GM19328 (cell line): Measurements from ENCODE around the gene TTC21B.
"Not testable (repeated sequence)": the region's sequence is repeated elsewhere in the genome, so short reads cannot be mapped to it uniquely, and the experiment has no call there.

Source experiments
- ATAC-seq: cut with Tn5 transposase; IDR thresholded peaks from one replicate; pipeline ENCODE4 v1.9.1; 2021; ENCODE audit warnings: mild to moderate bottlenecking, moderate library complexity; ENCODE audit not compliant: unreplicated experiment

Gene TTC21B

DNA sequence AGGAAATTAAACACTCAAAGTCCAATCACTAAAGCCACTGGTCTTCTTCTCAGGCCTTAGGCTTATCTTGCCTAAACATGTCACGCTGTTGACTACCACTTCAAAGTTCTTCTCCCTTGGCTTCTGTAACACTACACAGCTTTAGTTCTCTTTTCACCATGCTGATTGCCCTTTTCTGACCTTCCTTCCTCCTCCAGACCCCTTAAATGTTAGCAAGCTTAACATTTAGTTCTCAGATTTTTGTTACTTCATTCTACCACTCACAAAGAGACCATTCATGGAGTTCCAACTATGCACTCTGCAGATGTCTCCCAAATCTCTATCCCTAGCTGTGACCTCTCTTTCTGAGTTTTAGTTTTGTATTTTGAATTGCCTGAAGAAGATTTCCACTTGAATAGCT lies 64.4 kb downstream of the TTC21B start:
- no peak for ATAC-seq

DNA sequence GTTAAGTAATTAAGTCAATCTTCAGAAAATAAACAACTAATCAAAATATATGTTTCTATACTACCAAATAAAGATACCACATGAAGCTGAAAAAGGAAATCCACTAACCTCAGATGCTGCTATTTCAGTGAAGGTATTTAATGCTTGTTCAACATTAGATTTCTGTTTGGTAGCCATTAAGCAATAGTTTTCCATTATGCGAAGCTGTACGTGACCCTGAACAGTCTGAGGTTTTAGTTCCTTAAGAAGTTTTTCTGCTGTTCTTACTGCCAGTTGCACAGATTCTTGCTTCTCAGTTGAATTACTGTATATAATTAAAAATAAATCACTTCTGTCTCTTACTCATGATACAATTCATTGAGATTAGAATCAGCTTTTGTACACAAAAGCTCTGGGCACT lies 65.4 kb downstream of the TTC21B start:
- no peak for ATAC-seq

DNA sequence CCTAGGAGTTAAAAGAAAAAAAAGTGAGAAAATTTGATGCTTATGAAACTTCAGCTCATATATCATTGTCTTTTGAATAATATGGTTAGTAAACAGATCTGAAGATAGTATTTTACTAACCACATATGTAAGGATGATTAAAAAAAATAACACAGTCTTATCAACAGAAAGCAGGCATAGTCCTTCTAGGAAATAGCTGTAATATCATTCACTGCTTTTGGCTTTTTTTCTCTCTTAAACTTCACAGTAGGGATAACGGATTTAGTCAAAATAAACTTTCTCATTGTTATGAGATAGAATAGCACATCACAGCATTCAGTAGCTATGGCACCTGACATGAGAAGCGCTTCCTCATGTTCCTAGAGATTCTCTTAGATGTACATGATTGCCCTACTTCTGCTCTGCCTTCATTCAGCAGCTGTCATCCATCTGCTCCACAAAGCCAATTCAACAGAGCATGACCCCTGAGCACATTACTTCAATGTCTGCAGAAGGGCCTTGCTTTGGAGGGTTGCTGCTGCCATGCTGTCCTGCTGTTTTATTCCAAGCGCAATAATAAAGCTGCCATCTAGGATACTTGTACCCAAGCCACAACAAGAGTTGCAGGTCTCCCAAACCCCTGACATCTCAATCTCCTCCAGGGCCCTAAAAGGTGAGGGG lies 67.0 kb downstream of the TTC21B start:
- ATAC-seq: no peak

DNA sequence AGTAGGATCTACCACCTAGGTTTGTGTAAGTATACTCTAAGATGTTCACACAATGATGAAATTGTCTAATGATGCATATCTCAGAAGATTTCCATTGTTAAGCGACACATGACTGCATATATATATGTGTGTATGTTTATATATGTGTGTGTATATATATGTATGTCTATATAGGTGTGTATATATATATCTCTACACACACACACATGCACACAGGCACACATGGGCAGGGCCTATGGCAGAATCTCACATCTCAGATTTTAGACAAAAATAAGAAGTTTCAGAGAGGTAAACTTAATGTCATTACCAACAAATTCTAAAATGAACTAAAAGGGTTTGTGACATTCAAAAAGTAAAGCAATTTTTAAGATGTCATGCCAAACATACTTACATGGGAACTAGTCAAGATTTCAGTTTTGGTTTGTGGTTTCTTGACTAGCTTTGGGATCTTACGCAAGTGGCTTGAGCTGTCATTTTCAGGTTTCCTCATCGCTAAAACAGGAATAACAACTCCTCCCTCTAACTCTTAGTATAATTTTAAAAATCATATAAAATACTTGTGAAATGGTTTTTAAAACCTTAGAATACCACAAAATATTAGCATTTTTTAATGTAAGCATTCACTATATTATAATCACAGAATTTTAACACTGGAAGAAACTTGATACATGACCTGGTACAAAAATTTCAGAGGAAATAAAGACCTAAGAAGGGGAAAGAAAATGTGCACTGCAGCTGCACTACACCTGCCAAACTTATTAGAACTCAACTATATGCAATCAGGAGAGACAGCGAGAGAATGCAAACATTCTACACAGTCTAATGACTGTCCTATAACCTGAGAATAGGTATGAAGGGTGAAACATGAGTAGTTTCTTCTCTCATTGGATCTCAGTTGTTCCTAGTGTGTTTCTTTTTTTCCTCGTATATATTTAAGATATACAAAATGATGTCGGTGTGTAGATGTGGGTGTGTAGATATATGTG lies 75.7 kb downstream of the TTC21B start:
- ATAC-seq: no peak

DNA sequence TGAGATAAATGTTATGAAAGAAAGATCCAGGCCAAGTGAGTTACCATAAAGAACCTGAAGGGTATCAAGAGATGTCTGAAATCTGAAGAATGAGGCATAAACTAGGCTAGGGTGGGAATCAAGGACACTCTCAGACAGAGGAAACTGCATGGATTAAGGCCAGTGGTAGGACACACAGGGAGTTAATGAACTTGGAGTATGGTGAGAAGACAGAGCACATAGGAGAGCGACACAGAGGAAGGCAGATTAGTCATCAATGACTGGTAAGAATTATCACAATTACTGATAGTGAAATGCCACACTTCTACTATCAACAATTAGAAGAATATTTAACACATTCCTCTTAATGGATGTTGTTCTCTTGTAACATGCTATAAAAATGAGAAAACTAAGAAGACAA lies 76.9 kb downstream of the TTC21B start:
- no peak for ATAC-seq

DNA sequence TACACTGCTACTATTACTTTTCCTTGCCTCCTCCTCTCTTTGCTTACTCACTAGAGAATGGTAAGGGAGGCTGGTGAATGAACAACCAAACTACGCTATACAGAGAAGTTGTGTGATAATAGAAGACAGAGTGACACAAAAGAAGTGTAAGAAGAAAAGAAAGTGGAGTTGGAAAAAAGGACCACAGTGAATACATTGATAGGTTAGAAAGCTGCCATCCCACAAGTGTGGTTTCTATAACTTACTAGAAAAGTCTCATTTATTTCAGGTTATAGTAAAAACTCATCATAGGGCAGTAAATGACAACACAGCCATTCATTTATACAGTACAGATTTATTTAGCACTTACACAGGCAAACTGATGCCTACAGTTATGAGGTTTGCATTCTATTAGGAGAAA lies 77.3 kb downstream of the TTC21B start:
- no peak for ATAC-seq

DNA sequence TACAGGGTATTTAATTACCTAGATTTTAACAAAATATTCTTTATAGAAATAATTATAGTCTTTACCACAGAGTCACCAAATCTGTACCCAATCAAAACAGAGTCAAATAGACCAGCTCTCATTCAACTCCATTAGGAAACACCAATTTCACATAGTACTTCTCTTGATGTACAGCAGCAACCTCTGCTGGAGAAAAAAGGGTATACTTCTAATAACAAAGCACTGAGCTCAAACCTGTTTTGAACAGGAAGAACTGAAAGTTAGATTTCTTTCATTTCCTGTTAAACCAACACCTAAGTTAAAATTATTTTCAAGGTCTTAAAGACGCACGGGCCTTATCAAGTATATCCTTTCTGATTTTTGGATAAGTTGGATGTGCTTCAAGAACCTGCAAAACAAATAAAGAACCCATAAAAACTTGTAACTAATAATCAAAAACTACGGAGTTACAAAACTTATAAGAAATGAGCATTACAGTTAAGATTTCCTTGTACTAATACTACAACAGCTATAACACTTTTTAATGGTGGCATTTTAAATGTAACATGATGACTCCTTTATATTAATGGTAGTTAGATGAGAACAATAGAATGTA lies 79.0 kb downstream of the TTC21B start:
- ATAC-seq: peak; percentile 90

DNA sequence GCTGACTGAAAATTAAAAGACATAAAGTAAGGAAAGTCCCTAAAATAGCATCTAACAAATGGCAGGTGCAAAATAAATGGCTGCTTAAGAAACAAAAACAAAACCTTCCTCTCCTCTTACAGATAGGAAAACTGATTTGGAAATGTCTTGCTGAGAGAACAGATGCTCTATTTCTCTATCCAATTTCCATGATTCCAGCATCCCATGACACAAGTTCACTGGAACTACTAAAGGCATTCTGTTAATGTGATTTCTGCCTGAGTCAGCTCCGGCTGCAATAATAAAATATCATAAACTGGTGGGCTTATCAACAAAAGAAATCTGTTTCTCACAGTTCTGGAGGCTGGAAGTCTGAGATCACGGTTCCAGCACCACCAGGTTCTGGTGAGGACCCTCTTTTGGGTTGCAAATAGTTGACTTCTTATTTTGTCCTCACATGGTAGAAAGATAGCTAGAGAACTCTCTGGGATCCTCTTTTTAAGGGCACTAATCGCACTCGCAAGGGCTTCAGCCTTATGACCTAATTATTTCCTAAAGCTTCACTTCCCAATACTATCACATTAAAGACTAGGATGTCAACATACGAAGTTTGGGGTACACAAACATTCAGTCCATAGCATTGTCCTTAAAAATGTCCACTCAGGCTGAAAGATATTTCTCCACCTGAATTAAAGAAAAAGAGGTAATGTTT lies 81.3 kb downstream of the TTC21B start:
- ATAC-seq: no peak

DNA sequence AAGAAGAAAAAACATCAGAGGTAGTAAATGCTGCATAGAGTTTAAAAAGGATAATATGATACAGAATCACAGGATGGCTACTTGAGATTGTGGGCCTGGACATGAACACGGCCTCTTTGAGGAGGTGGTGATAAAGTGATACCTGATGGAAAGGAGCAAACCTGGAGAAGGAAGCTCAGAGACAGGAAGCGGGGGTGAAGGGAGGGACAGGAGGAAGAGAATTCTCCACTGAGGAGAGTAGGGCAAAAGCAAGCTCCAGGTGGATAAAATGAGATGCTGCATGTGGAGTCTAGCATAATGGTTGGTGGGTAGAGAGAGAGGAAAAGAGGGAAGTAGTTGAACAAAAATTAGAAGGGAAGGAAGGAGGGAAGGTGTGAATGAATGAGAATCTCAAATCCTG lies 82.6 kb downstream of the TTC21B start:
- ATAC-seq: no peak

DNA sequence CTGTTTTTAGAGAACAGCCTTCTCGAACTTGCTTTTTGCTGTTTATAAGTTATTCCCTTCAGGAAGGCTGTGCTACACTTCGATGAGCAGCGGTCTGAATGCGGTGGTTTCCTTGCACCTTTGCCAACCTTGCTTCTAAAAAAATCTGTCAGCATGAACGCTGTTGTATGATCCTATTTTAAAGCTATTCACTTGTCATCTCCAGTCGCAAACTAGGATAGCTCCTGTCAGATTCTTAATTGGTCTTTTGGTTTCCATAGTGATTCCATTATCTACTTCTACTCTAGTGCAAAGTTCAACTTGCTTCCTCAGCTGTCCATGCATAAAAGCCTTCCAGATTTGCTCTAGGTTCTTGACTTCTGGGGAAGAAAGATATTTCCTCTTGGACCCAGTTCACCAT lies 83.2 kb downstream of the TTC21B start:
- ATAC-seq: no peak

DNA sequence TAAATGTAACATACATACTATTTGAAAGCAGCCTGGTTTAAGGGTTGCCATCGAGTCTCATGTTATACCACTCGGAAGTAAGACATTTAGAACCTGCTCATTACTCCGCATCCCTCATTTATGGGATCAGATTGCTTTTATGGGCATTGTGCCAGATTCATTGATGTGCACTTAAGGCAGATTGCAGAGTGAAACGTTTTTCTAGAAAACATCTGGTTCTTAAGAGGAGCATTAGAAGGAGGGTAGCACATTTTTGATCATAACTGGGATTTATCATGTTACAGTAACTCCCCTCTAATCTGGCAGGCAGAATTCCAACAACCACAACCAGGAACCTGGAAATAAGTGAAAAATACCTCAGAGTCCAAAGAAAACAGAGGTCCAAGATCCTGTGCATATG lies 85.4 kb downstream of the TTC21B start:
- no peak for ATAC-seq

DNA sequence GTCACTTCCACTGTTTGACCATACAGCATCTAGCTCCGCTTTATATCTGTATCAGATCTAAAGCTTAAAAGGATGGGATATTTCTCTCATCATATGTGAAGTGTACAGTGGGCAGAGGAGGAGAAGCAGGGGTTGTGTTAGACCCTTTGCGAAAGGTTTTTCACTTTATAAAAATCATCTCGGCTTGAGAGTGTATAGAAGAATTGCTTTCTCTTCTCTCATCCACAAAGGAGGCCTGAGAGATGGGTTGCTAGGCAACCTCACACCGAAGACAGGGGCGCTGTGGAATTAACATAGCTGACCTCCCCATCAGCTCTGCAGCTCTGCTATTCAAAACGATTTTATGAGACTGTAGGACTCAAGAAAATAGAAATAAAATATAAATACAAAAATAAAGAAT lies 89.3 kb downstream of the TTC21B start:
- ATAC-seq: no peak

DNA sequence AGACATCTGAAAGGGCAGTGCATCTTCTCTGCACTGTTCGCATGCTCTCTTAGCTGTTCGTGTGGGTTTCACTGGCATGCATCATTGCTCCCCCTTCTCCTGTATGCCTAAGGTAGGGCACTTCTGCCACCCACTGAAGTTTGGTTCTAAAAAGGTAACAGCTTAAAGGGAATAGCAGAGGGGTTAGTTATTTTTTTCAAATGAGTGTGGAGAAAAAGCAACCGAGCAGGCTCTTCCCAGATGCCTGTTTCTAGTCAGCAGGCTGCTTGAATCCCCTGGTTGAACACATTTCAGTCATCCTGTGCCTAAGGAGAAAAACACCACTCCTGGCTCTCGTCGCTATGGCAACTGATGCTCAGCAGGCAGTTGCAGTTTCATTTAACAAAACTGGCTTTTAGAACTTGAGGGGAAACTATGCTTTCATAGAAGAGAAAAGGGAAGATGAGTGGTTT lies 89.7 kb downstream of the TTC21B start:
- ATAC-seq: no peak

DNA sequence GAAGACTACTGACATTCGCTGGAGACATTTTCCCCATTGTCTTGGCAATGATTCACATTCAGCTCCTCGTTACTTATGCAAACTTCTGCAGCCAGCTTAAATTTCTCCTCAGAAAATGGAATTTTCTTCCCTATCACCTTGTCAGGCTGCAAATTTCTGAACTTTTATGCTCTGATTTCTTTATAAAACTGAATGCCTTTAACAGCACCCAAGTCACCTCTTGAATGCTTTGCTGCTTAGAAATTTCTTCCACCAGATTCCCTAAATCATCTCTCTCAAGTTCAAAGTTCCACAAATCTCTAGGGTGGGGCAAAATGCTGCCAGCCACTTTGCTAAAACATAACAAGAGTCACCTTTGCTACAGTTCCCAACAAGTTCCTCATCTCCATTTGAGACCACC lies 92.5 kb downstream of the TTC21B start:
- ATAC-seq: not testable (repeated sequence)

DNA sequence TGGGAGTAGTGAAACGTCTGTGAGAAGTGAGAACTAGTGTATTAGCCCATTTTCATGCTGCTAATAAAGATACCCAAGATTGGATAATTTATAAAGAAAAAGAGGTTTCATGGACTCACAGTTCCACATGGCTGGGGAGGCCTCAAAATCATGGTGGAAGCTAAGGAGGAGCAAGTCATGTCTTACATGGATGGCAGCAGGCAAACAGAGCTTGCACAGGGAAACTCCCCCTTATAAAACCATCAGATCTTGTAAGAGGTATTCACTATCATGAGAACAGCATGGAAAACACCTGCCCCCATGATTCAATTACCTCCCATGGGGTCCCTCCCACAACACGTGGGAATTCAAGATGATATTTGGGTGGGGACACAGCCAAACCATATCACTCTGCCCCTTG lies 93.9 kb downstream of the TTC21B start:
- not testable (repeated sequence) for ATAC-seq

DNA sequence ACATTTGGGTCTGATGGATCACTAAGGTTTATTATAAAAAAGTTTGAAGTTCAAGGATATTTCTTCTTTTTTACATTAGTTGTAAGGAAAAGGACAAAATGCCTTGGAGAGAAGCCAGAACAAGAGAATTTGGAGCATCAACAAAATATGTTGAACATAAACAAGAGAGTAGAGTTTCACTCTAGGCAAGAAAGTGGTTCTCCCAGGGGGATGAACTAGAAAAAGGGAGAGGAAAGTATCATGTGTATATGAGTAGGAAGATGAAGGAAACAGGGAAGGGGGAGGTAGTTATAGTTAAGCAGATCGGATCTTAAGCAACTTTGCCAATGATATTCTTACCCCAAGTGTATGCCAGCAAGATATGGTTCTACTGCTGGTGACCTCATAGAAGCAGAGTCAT lies 95.7 kb downstream of the TTC21B start:
- ATAC-seq: no peak

DNA sequence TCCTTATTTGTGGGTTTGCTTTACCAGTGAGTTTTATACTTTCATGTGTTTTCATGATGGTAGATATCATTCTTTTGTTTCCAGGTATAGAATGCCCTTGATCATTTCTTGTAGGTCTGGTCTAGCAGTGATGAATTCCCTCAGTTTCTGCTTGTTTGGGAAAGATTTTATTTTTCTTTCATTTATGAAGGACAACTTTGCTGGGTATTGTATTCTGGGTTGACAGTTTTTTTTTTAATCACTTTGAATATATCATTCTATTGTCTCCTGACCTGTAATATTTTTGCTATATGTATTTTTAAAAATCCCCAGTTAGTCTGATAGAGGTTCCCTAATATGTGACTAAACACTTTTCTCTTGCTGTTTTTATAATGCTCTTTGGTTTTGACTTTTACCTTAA lies 101.2 kb downstream of the TTC21B start:
- no peak for ATAC-seq

DNA sequence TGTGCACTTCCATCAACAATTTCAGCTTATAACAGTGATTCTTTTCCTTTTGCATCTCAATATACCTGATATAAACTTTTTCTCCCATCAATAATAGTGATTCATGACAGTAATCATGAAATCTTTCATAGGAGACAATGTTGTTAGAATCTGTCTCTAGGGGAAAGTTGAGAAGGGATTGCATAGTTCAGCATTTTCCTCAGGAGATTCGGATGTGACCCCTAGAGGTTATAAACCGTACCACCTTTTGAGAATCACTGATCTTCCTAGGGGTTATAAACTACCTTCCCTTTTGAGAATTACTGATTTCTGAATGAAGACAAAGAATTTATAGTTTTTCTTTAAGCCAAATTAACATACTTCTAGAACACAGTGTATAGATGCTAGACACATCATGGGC lies 106.6 kb downstream of the TTC21B start:
- ATAC-seq: no peak

DNA sequence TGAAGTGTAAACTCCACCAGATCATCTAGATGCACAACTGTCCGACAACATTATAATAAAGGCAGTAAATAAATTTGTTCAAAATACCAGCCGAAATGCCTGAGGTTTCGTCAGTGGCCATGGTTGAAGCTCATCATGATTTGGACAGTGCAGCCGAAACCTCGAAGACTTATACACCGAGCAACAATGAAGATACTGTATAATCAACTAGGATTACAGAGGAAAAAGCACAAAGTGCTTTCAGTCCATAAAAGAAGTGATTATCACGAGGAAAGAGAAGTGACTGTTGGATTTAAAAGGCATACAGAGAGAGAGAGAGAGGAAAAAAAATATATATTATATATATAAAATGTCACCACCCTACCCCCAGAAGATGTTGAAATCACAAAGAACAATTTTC lies 107.5 kb downstream of the TTC21B start:
- ATAC-seq: no peak

DNA sequence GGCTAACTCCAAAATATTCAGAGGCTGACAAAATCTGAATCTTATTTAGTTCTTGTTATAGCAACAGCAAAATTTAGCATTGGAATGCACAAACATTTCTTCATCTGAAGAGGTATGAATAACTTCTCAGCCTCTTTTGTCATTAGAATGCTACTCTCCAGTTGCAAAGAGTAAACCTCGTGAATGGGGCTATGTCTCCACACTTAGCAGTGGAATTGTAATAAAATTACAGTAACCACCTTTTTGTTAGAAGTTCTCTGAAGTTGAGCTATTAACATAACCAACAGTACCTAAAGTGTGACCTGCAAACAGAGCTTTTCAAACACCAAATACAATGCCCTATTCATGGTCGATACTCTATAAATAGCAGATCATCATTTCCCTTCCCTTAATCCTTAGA lies 109.4 kb downstream of the TTC21B start:
- ATAC-seq: no peak

DNA sequence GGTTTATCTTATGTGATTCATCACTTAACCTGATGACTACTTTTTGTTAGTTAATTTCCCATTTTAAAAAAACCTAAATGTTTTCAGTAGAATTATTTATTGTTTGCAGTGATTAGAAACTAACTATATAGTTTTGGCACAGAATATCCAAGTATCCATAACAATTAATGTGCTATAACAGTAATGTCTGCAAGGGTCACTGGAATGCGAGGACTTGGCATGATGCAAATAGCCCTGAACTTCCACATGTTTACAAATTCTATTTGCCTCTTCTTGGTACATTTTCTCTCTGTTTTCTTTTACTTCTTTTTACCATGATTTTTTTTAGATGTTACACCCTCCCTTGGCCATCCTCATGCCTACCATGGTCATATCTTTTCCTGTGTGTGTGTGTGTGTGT lies 110.2 kb downstream of the TTC21B start:
- no peak for ATAC-seq
